Gastrocnemius medialis (tissue), 4 donors: ENCODE data around the gene SLC22A2. TPM values are rescaled to one million over a fixed set of nuclear protein-coding genes. Genes with fewer than 3 reads are reported as not detected.

Experiments
- ATAC-seq, 2 donors: fragments of 150-250 bp; one replicate each; pipeline ENCODE4 v1.9.1; 2016
- DNase-seq, 2 donors: peaks; one replicate each; pipeline ENCODE4 v3.0.0-alpha.2; 2019
- H3K27ac ChIP-seq, 4 donors: fragments of 200-600 bp; sonication (generic); 1 replicate in 1 of 4; 2 replicates in 3 of 4; pipeline ENCODE4 v1.5.1; 2016 to 2018; ENCODE audit warnings: mild to moderate bottlenecking in 2 of 4, moderate library complexity in 1 of 4
- H3K27me3 ChIP-seq, 3 donors: fragments of 200-600 bp; sonication (generic) in 2 of 3; 1 replicate in 1 of 3; 2 replicates in 2 of 3; pipeline versions ENCODE4 v1.5.1 to v1.6.0; 2016 to 2019; ENCODE audit warnings: mild to moderate bottlenecking in 1 of 3, moderate library complexity in 1 of 3
- H3K36me3 ChIP-seq, 2 donors: fragments of 200-600 bp; sonication (generic) in 1 of 2; one replicate each; pipeline ENCODE4 v1.5.1; 2017 to 2018
- H3K4me1 ChIP-seq, 2 donors: fragments of 200-600 bp; sonication (generic) in 1 of 2; one replicate each; pipeline ENCODE4 v1.5.1; 2016 to 2017; ENCODE audit warnings: mild to moderate bottlenecking in 2 of 2
- H3K4me3 ChIP-seq, 4 donors: fragments of 200-600 bp; sonication (generic) in 3 of 4; 1 replicate in 1 of 4; 2 replicates in 3 of 4; pipeline ENCODE4 v1.5.1; 2016 to 2019; ENCODE audit warnings: mild to moderate bottlenecking in 2 of 4
- H3K9me3 ChIP-seq, 3 donors: fragments of 200-600 bp; sonication (generic) in 2 of 3; 1 replicate in 1 of 3; 2 replicates in 2 of 3; pipeline ENCODE4 v1.5.1; 2016 to 2019
- POLR2A ChIP-seq, 2 donors: fragments of 450-650 bp; IDR thresholded peaks; one replicate each; pipeline ENCODE4 v1.6.1; 2017; ENCODE audit warnings: antibody characterized with exemption in 2 of 2, mild to moderate bottlenecking in 2 of 2, moderate library complexity in 2 of 2
- in situ Hi-C, 4 donors: fragments of 200-750 bp; cut with MboI; loops; one replicate each; pipeline versions ENCODE4 v1.15.0 to v1.8.0; 2017; ENCODE audit warnings: low sequenced_read_pairs in 4 of 4
- intact Hi-C: fragments of 100-400 bp; cut with DNase I; formaldehyde crosslinking; loops from one replicate; pipeline ENCODE4 v1.15.1; 2023; ENCODE audit warnings: low total_unique reads
- total RNA-seq, 4 donors: library from RNA; depleted of rRNA; stranded (reverse); fragments of >200 nt; gene quantifications; one replicate each; pipeline versions ENCODE4 v1.1.0 to v1.2.3, GENCODE V29; 2016
- TF ChIP-seq, protein P1 (sequence below), 5 experiments: fragments of 450-650 bp in 3 of 5; fragments of 200-600 bp in 2 of 5; sonication (generic) in 2 of 5; IDR thresholded peaks in 4 of 5; conservative IDR thresholded peaks in 1 of 5; 1 replicate in 4 of 5; 2 replicates in 1 of 5; pipeline ENCODE4 v1.5.1; 2016 to 2019; ENCODE audit warnings: antibody characterized with exemption in 5 of 5, mild to moderate bottlenecking in 3 of 5, moderate library complexity in 3 of 5

The SLC22A2 gene
- total RNA-seq, 4 donors from 2014 or later = not detected

DNA sequence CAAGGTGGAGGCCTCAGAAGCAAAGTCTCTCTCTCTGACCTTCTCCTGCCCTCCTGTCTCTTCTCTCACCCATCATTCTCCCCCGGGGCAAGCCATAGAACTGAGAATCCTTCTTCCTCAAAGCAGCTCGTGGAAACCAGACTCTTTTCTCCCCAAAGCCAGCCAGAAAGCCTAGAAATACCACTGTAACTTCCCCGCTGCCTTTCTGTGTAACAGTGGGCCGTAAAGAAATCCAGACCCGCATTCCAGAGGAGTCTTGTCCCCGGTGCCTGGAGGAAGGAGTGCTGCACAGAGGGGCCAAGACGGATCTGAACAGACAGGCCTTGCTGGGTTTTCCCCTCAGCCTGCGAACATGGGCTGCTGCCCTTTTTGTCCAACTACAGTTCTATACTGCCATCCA, 977 bp upstream of the SLC22A2 start:
- Histone ChIP-seq H3K4me3 (no peak overlapping the region), H3K27me3 (no peaks in the 10 kb centered on the region), H3K4me1 (no peaks in the 10 kb centered on the region), H3K9me3 (no peaks in the 10 kb centered on the region), H3K27ac (no peak overlapping the region), H3K36me3 (no peaks in the 10 kb centered on the region)
- no peak for DNase-seq
- in situ Hi-C loops = no loop called here
- TF ChIP-seq, protein P1, sequence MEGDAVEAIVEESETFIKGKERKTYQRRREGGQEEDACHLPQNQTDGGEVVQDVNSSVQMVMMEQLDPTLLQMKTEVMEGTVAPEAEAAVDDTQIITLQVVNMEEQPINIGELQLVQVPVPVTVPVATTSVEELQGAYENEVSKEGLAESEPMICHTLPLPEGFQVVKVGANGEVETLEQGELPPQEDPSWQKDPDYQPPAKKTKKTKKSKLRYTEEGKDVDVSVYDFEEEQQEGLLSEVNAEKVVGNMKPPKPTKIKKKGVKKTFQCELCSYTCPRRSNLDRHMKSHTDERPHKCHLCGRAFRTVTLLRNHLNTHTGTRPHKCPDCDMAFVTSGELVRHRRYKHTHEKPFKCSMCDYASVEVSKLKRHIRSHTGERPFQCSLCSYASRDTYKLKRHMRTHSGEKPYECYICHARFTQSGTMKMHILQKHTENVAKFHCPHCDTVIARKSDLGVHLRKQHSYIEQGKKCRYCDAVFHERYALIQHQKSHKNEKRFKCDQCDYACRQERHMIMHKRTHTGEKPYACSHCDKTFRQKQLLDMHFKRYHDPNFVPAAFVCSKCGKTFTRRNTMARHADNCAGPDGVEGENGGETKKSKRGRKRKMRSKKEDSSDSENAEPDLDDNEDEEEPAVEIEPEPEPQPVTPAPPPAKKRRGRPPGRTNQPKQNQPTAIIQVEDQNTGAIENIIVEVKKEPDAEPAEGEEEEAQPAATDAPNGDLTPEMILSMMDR (IDR thresholded peaks at IDR 0.05 in 4 of 5, conservative IDR thresholded peaks at IDR 0.05 in 1 of 5) = no peak
- TF ChIP-seq POLR2A (IDR thresholded peaks at IDR 0.05) = no peak
- intact Hi-C loops = no loop called here
- ATAC-seq = no peak

DNA sequence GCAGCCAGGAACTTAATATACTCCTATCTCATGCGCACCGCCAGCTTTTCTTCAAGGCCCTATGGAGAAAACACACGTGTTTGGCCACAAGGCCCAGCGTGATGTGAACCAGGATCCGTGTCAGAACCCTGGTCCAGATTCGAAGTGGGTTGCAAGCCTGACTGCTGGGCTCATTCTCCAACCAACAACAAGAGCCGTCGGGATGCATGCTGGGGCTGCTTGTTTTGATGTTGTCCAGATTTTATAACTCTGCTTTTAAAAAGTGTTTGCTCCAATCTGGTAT, 463 bp upstream of the SLC22A2 start:
- intact Hi-C loops = no loop called here
- Histone ChIP-seq H3K27ac (no peak overlapping the region), H3K4me3 (no peak overlapping the region), H3K27me3 (no peaks in the 10 kb centered on the region), H3K36me3 (no peaks in the 10 kb centered on the region), H3K9me3 (no peaks in the 10 kb centered on the region), H3K4me1 (no peaks in the 10 kb centered on the region)
- TF ChIP-seq POLR2A (IDR thresholded peaks at IDR 0.05) = no peak
- TF ChIP-seq, protein P1 (IDR thresholded peaks at IDR 0.05 in 4 of 5, conservative IDR thresholded peaks at IDR 0.05 in 1 of 5) = no peak
- in situ Hi-C loops = no loop called here
- ATAC-seq (no peak), DNase-seq (no peak)

DNA sequence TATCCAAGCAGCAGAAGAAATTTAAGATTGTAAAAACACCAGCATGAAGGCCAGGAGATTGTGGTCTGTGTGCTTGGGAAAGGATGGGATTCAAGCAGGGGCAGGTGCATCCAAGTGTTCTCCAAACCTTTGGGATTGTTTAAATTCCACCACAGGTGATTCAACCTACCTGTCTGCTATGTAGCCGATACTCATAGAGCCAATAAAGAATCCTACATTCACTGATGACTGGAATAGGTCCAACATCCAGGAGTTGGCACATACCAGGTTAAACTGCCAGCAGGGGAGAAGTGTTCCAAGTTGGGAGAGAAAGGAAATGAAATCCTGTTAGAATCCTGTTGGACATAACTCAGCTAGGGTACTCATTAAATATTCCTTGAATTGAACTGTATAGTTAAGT, 2.2 kb downstream of the SLC22A2 start:
- in situ Hi-C loops = no loop called here
- TF ChIP-seq, protein P1 (IDR thresholded peaks at IDR 0.05 in 4 of 5, conservative IDR thresholded peaks at IDR 0.05 in 1 of 5) = no peak
- TF ChIP-seq POLR2A (IDR thresholded peaks at IDR 0.05) = no peak
- intact Hi-C loops = no loop called here
- no peaks in the 10 kb centered on the region for H3K36me3 ChIP-seq
- no peak for DNase-seq
- no peak for ATAC-seq
- H3K4me1 ChIP-seq = no peaks in the 10 kb centered on the region
- no peak overlapping the region for H3K27ac ChIP-seq
- no peak overlapping the region for H3K4me3 ChIP-seq
- no peaks in the 10 kb centered on the region for H3K9me3 ChIP-seq
- H3K27me3 ChIP-seq = no peaks in the 10 kb centered on the region

DNA sequence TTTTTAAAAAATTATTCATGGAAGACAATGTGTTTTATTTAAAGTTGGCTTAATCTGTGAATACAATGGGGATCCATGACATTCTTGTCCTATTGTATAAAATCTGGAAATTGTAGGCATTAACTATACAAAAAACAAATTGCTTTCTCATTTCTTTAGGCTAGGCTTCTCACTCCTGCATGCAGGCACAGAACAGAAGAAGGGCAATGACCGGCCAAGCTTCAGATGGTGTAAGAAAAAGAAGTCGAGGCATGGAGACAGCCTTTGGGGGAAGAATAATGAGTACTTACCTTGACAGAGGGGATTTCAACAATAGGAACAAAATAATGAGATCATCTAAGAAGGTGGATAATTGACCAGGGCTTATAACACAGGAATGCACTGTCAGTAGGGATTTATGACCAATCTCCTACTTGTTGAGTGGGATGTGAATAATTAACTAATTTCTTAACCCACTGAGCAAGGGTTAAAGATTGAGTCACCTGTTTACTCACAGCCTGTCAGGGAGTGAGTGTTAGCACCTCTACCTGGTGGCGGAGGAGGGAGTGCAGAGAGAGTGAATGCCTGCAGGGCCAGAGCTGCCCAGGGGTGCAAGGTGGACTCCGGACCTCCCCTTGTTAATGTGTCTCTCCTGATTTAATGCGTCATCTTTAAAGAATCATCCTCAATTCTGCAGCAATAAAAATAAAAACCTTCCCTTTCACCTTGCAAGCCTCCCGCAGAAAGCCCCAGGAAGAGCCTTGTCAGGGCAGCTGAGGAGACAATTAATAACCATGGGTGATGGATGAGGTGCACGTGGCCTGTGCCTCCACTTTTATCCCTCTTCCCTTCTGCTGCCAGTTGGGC, 3.9 kb downstream of the SLC22A2 start:
- H3K27ac ChIP-seq = no peak overlapping the region
- TF ChIP-seq, protein P1 (IDR thresholded peaks at IDR 0.05 in 4 of 5, conservative IDR thresholded peaks at IDR 0.05 in 1 of 5) = no peak
- TF ChIP-seq POLR2A (IDR thresholded peaks at IDR 0.05) = no peak
- no peak overlapping the region for H3K4me3 ChIP-seq
- H3K27me3 ChIP-seq = no peaks in the 10 kb centered on the region
- in situ Hi-C loops (no loop called here), intact Hi-C loops (no loop called here)
- DNase-seq (no peak), ATAC-seq (no peak)
- no peaks in the 10 kb centered on the region for H3K4me1 ChIP-seq
- H3K9me3 ChIP-seq = no peaks in the 10 kb centered on the region
- H3K36me3 ChIP-seq = no peaks in the 10 kb centered on the region

DNA sequence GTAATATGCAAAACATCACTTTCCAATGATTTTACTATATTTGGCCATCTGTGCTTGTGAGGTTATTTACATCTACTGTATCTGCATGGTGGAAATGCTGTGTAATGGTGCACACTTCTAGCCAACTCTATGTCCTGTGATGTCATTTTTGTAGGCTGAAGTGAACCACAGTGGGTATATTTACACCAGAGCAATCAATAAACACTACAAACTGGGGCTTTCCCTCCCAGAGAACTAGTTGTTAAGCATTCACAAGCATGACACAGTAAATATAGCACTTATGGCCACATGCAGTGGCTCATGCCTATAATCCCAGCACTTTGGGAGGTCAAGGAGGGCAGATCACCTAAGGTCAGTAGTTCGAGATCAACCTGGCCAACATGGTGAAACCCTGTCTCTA, 4.9 kb downstream of the SLC22A2 start:
- in situ Hi-C loops = no loop called here
- TF ChIP-seq POLR2A (IDR thresholded peaks at IDR 0.05) = no peak
- TF ChIP-seq, protein P1 (IDR thresholded peaks at IDR 0.05 in 4 of 5, conservative IDR thresholded peaks at IDR 0.05 in 1 of 5) = no peak
- H3K4me1 ChIP-seq = no peaks in the 10 kb centered on the region
- intact Hi-C loops = no loop called here
- no peaks in the 10 kb centered on the region for H3K27me3 ChIP-seq
- no peak for ATAC-seq
- DNase-seq = no peak
- H3K36me3 ChIP-seq = no peaks in the 10 kb centered on the region
- no peak overlapping the region for H3K27ac ChIP-seq
- no peaks in the 10 kb centered on the region for H3K9me3 ChIP-seq
- no peak overlapping the region for H3K4me3 ChIP-seq
